Left cardiac atrium (tissue), 4 donors: Measurements from ENCODE around the gene PIGA. TPM values are rescaled to one million over a fixed set of nuclear protein-coding genes. Genes with fewer than 3 reads are reported as not detected.
"Not testable (repeated sequence)": the region's sequence is repeated elsewhere in the genome, so short reads cannot be mapped to it uniquely, and the experiment has no call there.

Source experiments
- ATAC-seq, 2 donors: fragments of 200-7000 bp; cut with Tn5 transposase; one replicate each; pipeline ENCODE4 v1.9.1; 2020; ENCODE audit warnings: mild to moderate bottlenecking in 2 of 2, moderate library complexity in 2 of 2
- DNase-seq: peaks from one replicate; pipeline ENCODE4 v3.0.0-alpha.2; 2020
- intact Hi-C, 2 donors: fragments of 100-400 bp; cut with DNase I; formaldehyde crosslinking; loops; one replicate each; pipeline versions ENCODE4 v1.14.1 to v1.15.1; 2022 to 2023
- total RNA-seq, 2 donors: library from RNA; stranded (reverse); fragmentation: NEBNext Ultra II Directional; extraction: Animal tissue kit (Norgen Biotek cat#: 25700); gene quantifications; one replicate each; pipeline ENCODE4 v1.2.1, GENCODE V29; 2021
- donor health status: DM: no; HTN: yes; CAD: no.
- donor health status: DM: no; HTN: yes; CAD: no; lungs with severe emphysema.
- donor health status: DM: yes; HTN: yes; CAD: no.
- donor health status: Dilated cardiomyopathy.

The PIGA gene
- total RNA-seq, 2 donors from 2014 or later: 2.9 to 6.3 TPM

DNA sequence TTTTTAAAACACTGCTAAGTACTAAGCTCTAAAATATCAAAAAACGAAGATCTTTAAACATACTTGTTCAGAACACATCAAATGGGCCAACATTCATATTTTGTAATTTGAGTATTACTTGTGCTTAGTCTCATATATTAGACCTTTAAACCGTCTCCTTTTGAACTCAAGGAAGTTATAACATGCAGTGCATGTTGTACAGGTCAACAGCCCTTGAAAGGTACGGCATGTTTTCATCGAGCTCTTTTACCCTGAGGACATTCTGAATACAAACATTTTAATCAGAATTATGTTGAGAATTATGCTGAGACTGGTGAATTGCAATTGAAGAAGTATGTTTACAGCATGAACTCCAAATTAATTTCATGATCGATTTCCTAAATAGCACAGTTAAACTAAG, 12.9 kb downstream of the PIGA start:
- DNase-seq: no peak
- no peak for ATAC-seq
- intact Hi-C loops: no loop called here

DNA sequence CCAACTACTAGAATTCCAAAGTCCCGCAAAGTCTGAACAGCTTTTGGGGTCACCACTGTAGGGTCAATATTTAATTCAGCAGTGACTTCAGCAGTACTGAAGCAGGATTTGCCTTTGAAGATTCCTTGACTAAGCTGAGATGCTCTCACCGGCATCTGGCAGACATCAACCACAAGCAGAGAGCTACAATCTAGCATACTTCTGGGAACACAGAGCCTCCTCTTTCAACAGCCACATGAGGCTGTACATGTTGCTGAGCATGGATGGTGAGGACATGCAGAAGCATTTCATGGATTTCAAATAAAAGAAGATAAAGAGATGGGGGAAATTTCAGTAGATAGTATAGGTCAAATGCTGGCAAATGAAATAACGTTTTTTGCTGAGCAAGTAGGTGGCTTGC, 13.3 kb downstream of the PIGA start:
- DNase-seq: no peak
- intact Hi-C loops: no loop called here
- no peak for ATAC-seq

DNA sequence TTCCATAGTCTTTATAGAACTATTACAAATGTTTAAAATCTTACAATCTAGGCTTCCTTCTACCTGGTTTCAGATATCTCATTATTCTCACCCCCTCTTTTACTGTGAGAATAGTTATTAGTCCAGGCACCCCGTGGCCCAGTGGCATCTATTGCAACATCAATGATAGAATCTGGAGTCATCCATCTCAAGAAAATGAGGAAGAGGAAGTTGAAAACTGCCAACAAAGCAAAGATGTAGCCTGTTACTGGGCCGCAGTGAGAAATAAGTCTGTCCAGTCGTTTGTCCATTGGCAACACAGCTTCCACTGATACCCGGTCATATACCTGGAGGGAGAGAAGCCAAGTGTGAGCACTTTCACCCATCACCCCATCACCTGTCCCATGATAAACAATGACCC, 13.9 kb downstream of the PIGA start:
- DNase-seq (no peak), ATAC-seq (peak in 1 of 2 donors; percentile 14)
- intact Hi-C loops: no loop called here

DNA sequence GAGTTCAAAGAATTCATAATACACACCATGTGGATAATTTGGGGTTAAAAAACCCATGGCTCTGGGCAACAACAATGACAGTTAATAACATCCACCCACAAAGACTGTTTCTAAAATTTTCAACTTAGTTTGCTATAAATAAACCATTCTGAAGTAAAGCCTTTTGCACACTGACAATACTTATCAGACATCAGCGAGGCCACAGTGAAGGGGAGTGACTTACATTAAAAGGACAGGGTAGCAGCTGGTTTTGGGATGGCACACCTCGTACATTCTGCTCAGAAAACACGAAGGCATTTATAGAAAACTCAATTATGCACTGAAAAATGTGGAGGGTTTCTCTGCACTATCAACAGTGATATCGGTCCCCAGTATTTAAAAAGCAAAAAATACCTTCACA, 15.0 kb downstream of the PIGA start:
- intact Hi-C loops: no loop called here
- DNase-seq (no peak), ATAC-seq (no peak)

DNA sequence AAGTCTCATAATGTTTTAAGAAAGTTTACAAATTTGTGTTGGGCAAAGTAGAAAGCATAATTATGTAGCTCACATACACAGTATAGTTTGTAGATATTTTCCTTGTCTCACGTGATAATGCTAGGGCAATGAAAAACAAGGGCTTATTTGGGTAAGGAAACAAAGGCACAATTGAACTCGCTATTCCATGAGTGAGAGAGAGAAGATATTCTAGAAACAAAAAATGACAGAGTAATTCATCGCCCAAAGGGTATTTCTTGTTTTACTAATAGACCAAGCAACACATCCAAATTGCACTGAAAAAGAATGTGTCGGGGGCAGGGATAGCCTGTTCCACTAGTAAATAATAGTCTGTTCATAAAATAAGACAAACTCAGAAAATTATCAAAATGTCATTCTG, 16.2 kb downstream of the PIGA start:
- no peak for DNase-seq
- intact Hi-C loops: no loop called here
- ATAC-seq: no peak

DNA sequence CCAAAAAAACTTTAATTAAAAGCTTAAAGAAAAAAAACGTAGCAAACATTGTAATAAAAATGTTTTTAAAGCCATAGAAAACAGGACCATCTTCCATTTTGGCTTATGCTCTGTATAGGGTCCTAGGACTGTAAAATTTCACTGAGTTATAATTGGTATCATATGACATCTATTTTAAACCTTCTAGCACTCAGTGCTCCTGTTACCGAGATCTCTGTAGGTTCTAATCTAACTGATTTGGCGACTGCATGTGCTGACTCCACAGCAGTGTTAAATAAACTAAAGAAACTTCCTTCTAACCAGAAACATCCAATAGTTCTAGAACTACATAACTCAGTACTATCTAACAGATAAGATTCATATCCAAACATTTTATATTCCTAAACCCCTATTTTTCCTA, 19.8 kb downstream of the PIGA start, which contains the start of gene ASB11:
Gene ASB11 (minus strand): TSS at position 132 of the 400 bp plus-strand sequence. CDS start 35 bp downstream, at position 97.
- no peak for ATAC-seq

DNA sequence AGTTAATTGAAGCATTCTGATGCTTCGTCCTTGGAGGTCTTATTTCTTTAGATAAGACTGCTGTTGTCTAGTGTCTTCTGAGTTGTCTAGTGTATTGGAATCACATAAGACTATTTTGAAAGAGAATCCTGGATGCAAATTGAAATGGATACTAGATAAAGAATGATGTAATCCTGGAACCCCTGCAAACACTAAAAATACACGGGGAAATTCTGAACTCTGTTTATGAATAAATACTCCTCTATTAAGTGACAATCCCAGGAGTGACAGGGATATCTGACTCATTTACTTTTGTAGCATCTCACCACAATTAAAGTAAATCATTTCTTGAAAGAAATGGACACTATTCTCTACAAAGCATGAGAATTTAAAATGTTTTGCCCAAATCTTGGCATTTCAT, 20.9 kb downstream of the PIGA start:
- ATAC-seq: no peak
- no peak for DNase-seq
- intact Hi-C loops: no loop called here

More for the DNA sequence above, 19.8 kb downstream of the PIGA start, which contains the start of gene ASB11:
- intact Hi-C loops: no loop called here
- DNase-seq: no peak

DNA sequence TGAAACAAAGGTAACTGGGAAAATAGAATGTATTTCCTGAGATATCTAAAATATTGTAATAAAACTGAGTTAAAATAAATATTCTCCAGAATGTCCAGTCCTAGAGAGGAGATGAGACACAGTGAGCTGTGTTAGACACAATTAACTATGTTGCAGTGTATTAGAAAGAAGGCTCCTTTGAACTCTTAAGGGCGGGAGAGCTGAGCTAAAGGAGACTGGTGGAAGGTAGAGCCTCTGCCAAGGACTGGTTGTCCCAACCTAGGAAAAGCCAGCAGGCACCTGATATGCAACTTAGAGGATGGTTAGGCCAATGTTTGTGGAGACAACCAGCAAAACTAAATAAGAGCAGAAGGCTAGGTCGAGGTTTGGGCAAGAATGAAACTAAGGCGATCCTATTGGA, 24.2 kb downstream of the PIGA start:
- peak in 1 of 2 donors; percentile 44 for ATAC-seq

DNA sequence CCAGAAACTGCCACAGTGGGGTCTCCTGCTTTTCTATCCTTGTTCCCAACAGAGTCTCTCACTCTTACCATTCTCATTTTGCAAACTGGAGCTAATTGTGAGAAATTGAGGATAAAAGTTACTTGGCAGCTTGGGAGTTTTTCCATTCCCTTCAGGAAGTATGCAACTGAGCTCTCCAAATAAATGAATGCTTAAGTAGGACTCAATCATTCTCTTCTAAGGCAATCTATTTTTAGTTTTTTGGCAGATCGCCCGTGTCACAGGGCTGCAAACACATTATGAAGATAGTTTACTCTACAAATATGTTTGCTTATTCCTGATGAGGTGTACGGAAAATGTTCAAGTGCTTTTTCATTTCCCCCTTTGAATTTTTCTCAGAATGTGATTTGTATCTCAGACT, 25.2 kb downstream of the PIGA start:
- DNase-seq (peak; percentile 26), ATAC-seq (peak; percentile 68 to 84)
- intact Hi-C loops: no loop called here

More for the DNA sequence above, 24.2 kb downstream of the PIGA start:
- intact Hi-C loops: no loop called here
- no peak for DNase-seq

DNA sequence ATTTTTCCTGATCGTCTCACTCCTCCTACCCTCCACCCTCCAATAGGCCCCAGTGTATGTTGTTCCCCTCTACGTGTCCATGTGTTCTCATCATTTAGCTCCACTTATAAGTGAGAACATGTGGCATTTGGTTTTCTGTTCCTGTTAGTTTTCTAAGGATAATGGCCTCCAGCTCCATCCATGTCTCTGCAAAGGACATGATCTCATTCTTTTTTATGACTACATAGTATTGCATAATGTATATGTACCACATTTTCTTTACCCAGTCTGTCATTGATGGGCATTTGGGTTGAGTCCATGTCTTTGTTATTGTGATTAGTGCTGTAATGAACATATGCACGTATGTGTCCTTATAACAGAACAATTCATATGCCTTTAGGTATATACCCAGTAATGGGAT, 29.4 kb downstream of the PIGA start:
- DNase-seq, intact Hi-C loops, ATAC-seq: not testable (repeated sequence)

DNA sequence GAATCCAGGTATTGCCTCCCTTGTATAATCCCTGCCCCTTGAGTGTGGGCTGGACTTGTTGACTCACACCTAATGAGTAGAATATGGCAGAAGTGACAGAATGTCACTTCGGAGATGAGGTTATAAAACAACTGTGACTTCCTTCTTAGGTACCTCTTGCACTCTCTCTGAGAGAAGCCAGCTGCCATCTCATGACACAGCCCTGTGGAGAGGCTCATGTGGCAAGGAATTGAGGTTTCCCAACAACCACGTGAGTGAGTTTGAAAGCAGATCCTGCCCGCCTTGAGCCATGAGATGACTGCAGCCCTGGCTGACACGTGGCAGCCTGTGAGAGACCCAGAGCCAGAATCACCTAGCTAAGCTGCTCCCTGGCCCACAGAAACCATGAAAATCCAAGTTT, 33.4 kb downstream of the PIGA start:
- intact Hi-C loops: no loop called here
- peak; percentile 76 to 87 for ATAC-seq
- DNase-seq: peak; percentile 56

DNA sequence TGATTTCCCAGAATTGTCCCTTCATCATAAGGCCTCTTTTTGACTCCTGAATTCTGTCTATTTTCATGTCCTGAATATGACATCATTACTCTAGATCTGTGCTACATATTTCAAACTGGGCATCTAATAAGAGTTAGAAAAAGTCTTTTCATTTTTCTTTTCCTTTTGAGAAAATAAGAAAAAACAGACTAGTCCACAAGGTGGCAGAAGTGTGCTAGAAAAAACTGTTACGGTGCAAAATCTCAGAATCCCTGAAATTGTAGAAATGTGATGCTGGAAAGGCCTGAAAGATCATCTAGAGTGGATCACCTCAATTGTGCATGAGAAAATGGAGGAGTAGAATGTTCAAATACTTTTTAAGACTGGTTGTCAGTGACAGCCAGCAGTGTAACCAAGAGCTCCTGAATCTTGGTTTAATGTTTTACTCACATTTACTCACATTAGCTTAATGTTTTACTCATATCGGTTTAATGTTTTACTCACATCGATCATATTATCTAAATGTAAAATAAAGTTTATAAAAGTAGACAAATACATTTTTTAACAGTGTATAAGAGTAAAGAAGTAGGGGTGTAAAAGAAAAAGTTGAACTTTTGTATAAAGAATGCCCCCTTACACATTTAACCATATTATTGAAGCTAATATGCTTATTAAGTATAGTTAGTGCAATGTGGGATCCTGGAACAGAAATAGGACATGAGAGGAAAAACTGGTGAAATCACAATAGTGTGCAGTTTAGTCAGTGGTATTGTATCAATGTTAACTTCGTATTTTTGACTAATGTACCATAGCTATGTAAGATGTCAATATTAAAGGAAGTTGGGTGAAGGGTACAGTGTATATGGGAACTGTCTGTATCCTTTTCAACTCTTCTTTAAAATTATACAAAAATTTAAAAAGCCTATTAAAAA, 35.1 kb downstream of the PIGA start:
- intact Hi-C loops: loop anchor here in 1 of 2 donors (5.0 kb wide), 2 partner anchors 37 to 167 kb away; partner anchors contain the start of gene PIGA
- no peak for ATAC-seq
- no peak for DNase-seq

DNA sequence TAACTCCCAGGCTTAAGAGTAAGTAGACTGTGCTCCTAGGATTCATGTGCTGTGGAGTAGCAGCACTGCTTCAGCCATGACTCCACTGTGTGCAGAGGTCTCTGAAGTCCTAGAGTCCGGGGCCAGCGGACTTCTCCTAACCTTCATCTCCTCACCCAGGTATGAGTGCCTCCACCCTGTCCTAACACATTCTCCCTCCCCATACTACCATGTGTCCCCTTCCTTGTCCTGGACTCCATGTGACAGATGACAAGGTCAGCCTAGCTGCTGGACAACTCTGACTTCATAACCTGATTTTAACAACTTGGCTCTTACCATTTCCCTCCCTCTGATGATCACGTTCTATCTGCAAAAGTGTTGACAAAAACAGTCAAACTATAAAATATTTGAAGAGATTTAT, 36.5 kb downstream of the PIGA start:
- peak in 1 of 2 donors; percentile 50 for ATAC-seq
- DNase-seq: no peak
- intact Hi-C loops: loop anchor here in 1 of 2 donors (5.0 kb wide), 2 partner anchors 39 to 169 kb away; partner anchors contain the start of gene PIGA

DNA sequence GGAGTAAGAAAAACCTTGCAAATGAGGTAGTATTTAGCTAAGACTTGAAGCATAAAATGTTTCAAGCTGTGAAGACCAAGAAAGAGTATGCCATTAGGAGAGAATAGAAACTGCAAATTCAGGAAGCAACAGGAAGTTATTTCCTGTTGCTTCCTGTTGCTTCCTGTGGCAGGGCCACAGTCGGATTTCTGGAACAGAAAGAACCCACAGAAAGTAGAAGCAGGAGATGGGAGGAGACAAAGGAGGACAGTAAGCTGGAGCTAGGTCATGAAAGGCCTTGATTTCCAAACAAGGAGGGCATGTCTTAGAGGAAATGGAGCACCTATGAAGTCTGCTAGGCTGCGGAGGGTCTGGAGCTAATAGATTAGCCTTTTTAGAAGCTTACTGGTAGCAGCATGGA, 37.1 kb downstream of the PIGA start:
- ATAC-seq (peak in 1 of 2 donors; percentile 44), DNase-seq (no peak)
- intact Hi-C loops: loop anchor here in 1 of 2 donors (5.0 kb wide), 2 partner anchors 39 to 169 kb away; partner anchors contain the start of gene PIGA

DNA sequence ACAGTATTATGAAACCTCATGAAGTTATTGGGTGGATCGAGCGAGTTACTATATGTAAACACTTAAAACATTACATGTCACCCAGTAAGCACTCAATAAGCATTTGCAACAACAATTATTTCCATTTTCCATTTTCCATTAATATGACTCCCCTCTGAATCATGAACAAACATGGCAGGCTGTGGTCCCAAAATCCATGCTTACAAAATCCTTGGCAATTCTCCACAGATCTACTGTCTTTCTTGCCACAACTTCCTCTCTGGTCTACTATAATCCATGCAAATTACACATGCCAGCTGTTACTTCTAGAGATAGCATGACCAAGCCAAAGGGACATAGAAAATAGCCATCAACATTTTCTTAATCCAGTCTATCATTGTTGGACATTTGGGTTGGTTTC, 41.9 kb downstream of the PIGA start:
- intact Hi-C loops: no loop called here
- no peak for DNase-seq
- no peak for ATAC-seq

DNA sequence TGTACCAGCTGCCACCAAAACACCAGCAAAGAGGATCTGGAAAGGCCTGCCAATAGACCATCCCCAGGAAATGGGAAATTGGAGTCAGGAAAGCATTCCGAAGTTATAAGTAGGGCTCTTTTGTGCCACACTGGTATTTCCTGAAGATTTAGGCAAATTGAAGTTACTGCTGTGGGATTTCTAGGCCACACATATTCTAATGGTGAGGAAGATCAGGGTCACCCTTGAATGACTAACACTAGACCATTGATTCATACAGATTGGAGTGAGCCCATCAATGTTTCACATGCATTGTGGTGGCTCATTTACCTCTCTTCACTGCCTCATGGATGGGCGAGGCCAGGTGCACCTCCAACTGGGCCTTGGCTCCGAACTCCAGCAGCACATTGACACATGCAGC, 42.5 kb downstream of the PIGA start:
- no peak for DNase-seq
- ATAC-seq: no peak
- intact Hi-C loops: no loop called here

DNA sequence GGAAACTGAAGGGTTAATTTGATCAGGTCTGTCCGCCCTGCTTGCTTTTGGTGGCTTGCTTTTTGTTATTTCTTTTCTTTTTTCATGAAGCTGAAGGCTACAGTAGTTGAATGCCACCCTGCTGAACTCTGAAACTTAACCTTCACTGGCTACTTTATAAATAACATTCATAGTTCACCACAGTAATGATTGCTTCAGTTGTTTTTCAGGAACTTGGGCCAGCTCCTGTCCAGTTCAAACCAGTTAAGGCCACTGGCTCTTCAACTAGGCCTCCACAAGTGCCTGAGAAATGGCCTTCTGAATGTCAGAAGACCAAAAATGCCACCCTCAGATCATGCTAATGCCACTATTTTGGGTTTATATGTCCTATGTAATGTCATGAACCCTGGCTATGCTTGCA, 57.7 kb downstream of the PIGA start:
- DNase-seq (no peak), ATAC-seq (no peak)
- intact Hi-C loops: no loop called here

DNA sequence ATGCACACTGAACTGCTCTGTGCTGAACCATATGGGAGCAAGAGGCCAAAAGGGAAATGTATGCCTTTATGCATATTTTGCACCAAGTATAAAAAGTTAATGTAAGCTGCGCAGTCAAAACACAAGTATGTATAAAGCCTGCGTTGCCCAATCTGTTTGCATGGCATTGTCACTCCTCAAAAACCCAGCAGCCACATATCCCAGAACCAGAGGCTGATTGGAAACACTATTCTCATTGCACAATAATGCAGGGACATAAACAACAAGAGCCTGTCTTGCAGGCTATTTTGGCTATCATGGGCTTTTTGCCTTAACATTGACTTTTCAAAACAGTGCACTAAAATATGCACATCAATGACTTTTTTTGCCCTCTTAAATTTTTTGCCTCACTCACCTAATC, 60.4 kb downstream of the PIGA start:
- ATAC-seq (no peak), DNase-seq (no peak)
- intact Hi-C loops: no loop called here

DNA sequence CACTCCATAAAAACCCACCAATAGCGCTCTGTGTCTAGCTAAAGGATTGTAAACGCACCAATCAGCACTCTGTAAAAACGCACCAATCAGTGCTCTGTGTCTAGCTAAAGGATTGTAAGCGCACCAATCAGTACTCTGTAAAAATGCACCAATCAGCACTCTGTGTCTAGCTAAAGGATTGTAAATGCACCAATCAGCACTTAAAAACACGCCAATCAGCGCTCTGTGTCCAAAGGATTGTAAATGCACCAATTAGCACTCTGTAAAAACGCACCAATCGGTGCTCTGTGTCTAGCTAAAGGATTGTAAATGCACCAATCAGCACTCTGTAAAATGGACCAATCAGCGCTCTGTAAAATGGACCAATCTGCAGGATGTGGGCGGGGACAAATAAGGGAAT, 62.0 kb downstream of the PIGA start:
- DNase-seq, intact Hi-C loops, ATAC-seq: not testable (repeated sequence)

DNA sequence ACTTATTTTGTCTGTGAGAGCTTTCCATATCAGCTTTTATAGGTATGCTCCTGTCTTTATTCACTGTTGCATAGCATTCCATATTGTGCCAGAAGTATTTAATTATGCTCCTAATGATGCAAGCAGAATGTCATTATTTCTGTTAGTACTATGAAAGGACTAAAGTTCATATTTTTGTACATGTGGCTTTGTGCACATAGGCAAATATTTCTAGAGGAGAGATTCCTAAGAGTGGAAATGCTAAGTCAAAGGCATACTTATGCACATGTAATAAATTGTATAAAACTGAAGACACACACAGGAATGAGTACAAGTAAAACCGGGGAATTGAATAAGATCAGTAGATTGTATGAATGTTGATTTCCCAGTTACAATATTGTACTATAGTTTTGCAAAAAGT, 63.6 kb downstream of the PIGA start:
- DNase-seq (no peak), ATAC-seq (no peak)
- intact Hi-C loops: no loop called here
